Psoas muscle (tissue), 8 donors: ENCODE measurements around the gene NOS1AP. TPM values are rescaled to one million over a fixed set of nuclear protein-coding genes. Genes with fewer than 3 reads are reported as not detected.

ENCODE experiments used
- ATAC-seq, 4 donors: fragments of 200-7000 bp; cut with Tn5 transposase; one replicate each; pipeline ENCODE4 v1.9.1; 2020; ENCODE audit warnings: moderate library complexity in 3 of 4, mild to moderate bottlenecking in 2 of 4
- DNase-seq, 2 donors: peaks; one replicate each; pipeline ENCODE4 v3.0.0-alpha.2; 2020
- H3K27ac ChIP-seq: fragments of 200-600 bp; one replicate; pipeline ENCODE4 v1.8.0; 2022
- H3K27me3 ChIP-seq, 3 donors: fragments of 200-600 bp in 1 of 3; one replicate each; pipeline versions ENCODE4 v1.6.1 to v1.8.0; 2013 to 2022; ENCODE audit warnings: low read length in 2 of 3, mild to moderate bottlenecking in 2 of 3, moderate library complexity in 1 of 3; ENCODE audit not compliant: insufficient read depth in 3 of 3
- H3K36me3 ChIP-seq, 2 donors: fragments of 200-600 bp in 1 of 2; one replicate each; pipeline versions ENCODE4 v1.6.1 to v1.8.0; 2013 to 2022; ENCODE audit warnings: low read depth in 1 of 2, mild to moderate bottlenecking in 1 of 2, moderate library complexity in 1 of 2; ENCODE audit not compliant: insufficient read depth in 1 of 2
- H3K4me1 ChIP-seq: fragments of 200-600 bp; one replicate; pipeline ENCODE4 v1.8.0; 2022
- H3K4me3 ChIP-seq: fragments of 200-600 bp; one replicate; pipeline ENCODE4 v1.8.0; 2022; ENCODE audit warnings: mild to moderate bottlenecking
- H3K9me3 ChIP-seq: fragments of 200-600 bp; one replicate; pipeline ENCODE4 v1.8.0; 2022
- WGBS, 3 donors: extraction: QIAGEN DNeasy Blood & Tissue Kit; methylation state at CpG; one replicate each; pipeline versions ENCODE4 v1.1.6 to v1.1.7; 2013; 5-methylcytosine and 5-hydroxymethylcytosine counted together
- intact Hi-C, 2 donors: fragments of 100-400 bp; cut with DNase I; formaldehyde crosslinking; loops; one replicate each; pipeline versions ENCODE4 v1.11.0 to v1.14.2; 2022
- long read RNA-seq, 2 donors: library from polyadenylated mRNA; unstranded; transcript quantifications; one replicate each; pipeline ENCODE4 v2.0.0, GENCODE V29; 2021
- polyA plus RNA-seq, 3 donors: library from polyadenylated mRNA; stranded (reverse); fragments of 200-250 nt; gene quantifications; one replicate each; pipeline ENCODE4 v1.2.3, GENCODE V29; 2013
- total RNA-seq, 4 donors: library from RNA; stranded (reverse); fragmentation: NEBNext Ultra II Directional in 2 of 4; extraction: Animal tissue kit (Norgen Biotek cat#: 25700) in 2 of 4; gene quantifications; one replicate each; pipeline versions ENCODE4 v1.2.1 to v1.2.4, GENCODE V29; 2021 to 2023
- TF ChIP-seq, protein P1 (sequence below): fragments of 200-600 bp; IDR thresholded peaks from one replicate; pipeline ENCODE4 v1.8.0; 2022; ENCODE audit warnings: antibody characterized with exemption
- donor health status: healthy with polysubstance abuse.
- donor health status: DM: no; HTN: no; CAD: no; lungs with moderate emphysema.
- donor health status: Bipolar disorder and iron deficiency.
- donor health status: healthy.
- donor health status: DM: yes; HTN: yes; CAD: no.
- donor health status: DM: no; HTN: no; CAD: no.
- donor health status: DM: no; HTN: no; CAD: no.
- donor health status: DM: yes; HTN: yes; CAD: no.

NOS1AP gene
- total RNA-seq (under 1 TPM; 0.14 to 0.76 (median 0.49) TPM), polyA plus RNA-seq (under 1 TPM; 0.10 to 0.18 (median 0.10) TPM)
- long read RNA-seq, donor 1, partial matches to known transcripts, result 0 of 1 reads
- long read RNA-seq, donor 1, other reads (novel, unspliced or antisense), result 1 of 1 reads
- long read RNA-seq, donor 2, partial matches to known transcripts, result 2 of 2 reads
- long read RNA-seq, donor 2, other reads (novel, unspliced or antisense), result 0 of 2 reads

DNA sequence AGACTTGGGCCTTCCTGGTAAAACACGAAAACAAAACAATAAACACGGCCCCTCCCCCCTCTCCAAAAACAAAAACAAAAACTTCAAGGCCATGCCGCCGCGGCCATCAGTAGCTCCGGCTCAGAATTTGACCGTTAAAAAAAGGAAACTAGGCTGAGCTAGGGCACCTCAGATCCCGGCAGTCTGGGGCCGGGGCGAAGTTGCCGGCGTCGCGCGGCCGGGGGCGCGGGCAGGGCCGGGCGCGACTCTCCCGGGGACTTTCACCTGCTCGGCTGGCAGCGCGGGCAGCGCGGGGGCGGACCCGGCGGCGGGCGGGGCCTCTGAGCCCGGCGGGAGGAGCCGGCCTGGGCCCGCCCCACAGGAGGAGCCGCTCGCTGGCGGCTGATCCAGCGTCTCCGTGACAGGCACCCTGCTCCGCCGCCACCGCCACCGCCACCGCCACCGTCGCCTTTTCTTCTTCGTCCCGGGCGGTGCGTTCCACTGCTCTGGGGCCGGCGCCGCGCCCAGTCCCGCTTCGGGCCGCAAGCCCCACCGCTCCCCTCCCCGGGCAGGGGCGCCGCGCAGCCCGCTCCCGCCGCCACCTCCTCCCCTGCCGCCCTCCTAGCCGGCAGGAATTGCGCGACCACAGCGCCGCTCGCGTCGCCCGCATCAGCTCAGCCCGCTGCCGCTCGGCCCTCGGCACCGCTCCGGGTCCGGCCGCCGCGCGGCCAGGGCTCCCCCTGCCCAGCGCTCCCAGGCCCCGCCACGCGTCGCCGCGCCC, at the start of gene NOS1AP:
TSS of gene NOS1AP (plus strand) at position 358 of the 760 bp plus-strand sequence. CDS start 487 bp downstream, outside the sequence.
- no peaks in the 10 kb centered on the region for H3K9me3 ChIP-seq
- intact Hi-C loops, result no loop called here
- DNase-seq, result peak; percentile 78 to 85
- peaks cover 0 to 3% (median 0%) of the 10 kb centered on the region in 3 donors for H3K27me3 ChIP-seq
- peaks cover 8% of the 10 kb centered on the region for H3K4me1 ChIP-seq
- WGBS, 3 donors, result 0 to 1% (median 0%) methylated on average over 55 to 95 of the region's 95 CpGs
- H3K27ac ChIP-seq, result peak within 1 kb of the TSS; percentile 48
- peak; percentile 97 to 100 (median 100) for ATAC-seq
- TF ChIP-seq, protein P1, sequence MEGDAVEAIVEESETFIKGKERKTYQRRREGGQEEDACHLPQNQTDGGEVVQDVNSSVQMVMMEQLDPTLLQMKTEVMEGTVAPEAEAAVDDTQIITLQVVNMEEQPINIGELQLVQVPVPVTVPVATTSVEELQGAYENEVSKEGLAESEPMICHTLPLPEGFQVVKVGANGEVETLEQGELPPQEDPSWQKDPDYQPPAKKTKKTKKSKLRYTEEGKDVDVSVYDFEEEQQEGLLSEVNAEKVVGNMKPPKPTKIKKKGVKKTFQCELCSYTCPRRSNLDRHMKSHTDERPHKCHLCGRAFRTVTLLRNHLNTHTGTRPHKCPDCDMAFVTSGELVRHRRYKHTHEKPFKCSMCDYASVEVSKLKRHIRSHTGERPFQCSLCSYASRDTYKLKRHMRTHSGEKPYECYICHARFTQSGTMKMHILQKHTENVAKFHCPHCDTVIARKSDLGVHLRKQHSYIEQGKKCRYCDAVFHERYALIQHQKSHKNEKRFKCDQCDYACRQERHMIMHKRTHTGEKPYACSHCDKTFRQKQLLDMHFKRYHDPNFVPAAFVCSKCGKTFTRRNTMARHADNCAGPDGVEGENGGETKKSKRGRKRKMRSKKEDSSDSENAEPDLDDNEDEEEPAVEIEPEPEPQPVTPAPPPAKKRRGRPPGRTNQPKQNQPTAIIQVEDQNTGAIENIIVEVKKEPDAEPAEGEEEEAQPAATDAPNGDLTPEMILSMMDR, result no peak
- peak within 1 kb of the TSS; percentile 77 for H3K4me3 ChIP-seq
- H3K36me3 ChIP-seq, result no peaks in the 10 kb centered on the region

DNA sequence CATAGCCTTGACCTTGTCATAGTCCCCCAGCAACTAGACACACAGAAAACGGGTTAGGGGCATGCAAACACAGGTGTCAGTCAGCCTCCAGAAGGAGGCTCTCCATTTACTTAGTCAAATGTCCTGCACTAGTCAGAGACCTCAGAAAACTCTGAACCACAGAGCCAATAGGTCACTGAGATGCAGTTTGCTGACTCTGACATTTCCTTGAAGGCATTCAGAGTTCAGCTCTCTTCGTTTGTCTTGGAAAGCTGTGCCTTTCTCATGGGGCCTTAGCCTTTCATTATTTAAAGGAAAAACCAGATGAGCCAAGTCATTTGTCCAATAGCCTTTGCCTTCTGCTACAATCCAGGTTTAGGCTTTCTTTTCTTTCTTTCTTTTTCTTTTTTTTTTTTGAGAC, 49.3 kb upstream of the NOS1AP start:
- H3K4me1 ChIP-seq, result peaks cover 6% of the 10 kb centered on the region
- intact Hi-C loops, result no loop called here
- TF ChIP-seq, protein P1, result no peak
- ATAC-seq, result no peak
- WGBS, 3 donors, result 34 to 69% (median 42%) methylated on average over 2 of the region's 2 CpGs
- no peaks in the 10 kb centered on the region for H3K9me3 ChIP-seq
- H3K27ac ChIP-seq, result no peak overlapping the region
- peaks cover 0 to 32% (median 7%) of the 10 kb centered on the region in 3 donors for H3K27me3 ChIP-seq
- DNase-seq, result no peak
- H3K36me3 ChIP-seq, result peaks cover 0 to 16% of the 10 kb centered on the region in 2 donors
- H3K4me3 ChIP-seq, result no peak overlapping the region

DNA sequence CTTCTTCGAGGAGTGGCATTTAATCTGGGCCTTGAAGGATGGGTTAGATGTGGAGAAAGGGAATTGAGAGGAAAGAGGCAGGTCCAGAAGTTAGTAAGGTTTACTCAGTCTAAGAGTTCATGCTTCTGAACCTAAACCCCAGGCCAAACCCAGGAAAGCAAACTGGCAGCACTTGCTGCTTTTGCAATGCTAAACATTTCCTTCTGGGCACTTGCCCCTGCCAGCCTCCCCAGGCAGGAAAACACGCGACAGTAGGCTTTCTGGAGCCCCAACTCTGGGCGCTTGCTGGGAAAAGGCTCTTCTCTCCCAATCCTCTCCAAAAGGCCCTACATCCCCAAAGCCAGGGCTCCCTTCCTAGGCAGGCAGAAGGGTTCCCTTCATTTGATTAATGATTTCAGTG, 48.4 kb upstream of the NOS1AP start:
- H3K4me3 ChIP-seq, result peak overlapping the region; percentile 71
- H3K27ac ChIP-seq, result no peak overlapping the region
- DNase-seq (no peak), ATAC-seq (no peak)
- peaks cover 0 to 16% of the 10 kb centered on the region in 2 donors for H3K36me3 ChIP-seq
- peaks cover 6% of the 10 kb centered on the region for H3K4me1 ChIP-seq
- 35 to 68% (median 56%) methylated on average over 4 of the region's 4 CpGs for WGBS, 3 donors
- intact Hi-C loops, result no loop called here
- TF ChIP-seq, protein P1, result no peak
- H3K9me3 ChIP-seq, result no peaks in the 10 kb centered on the region
- H3K27me3 ChIP-seq, result peaks cover 0 to 32% (median 7%) of the 10 kb centered on the region in 3 donors

DNA sequence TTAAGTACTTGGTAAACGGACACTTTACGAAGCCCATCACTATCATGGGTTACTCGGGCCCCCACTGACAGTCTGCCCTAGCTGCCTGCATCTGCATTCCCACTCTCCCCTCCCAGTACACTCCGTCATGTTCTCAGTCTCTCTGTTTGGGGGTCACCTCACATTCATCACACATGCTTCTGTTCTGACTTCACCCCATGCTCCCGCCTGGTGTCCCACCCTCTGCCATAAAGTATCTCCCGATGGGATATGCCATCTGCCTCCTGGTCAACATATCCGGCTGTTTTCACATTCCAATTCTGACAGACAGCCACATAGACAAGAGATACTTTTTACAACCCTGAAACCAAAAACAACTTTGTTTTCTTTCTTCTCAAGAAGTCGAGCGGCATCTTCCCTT, 46.9 kb upstream of the NOS1AP start:
- Histone ChIP-seq H3K4me1 (peaks cover 6% of the 10 kb centered on the region), H3K36me3 (peaks cover 0 to 3% of the 10 kb centered on the region in 2 donors), H3K9me3 (no peaks in the 10 kb centered on the region), H3K27me3 (peaks cover 0 to 42% (median 5%) of the 10 kb centered on the region in 3 donors), H3K4me3 (peak overlapping the region; percentile 71), H3K27ac (peak overlapping the region; percentile 27)
- ATAC-seq (no peak), DNase-seq (no peak)
- intact Hi-C loops, result no loop called here
- 36 to 62% (median 45%) methylated on average over 9 of the region's 9 CpGs for WGBS, 3 donors
- TF ChIP-seq, protein P1, result no peak
